A549 (cell line): ENCODE results near the gene DLG2.

Source experiments
- BHLHE40 ChIP-seq: IDR thresholded peaks from 2 replicates; pipeline ENCODE4 v1.6.1; 2012; ENCODE audit warnings: low read depth, low read length, inconsistent platforms
- HMGXB4 ChIP-seq: fragments of 250-450 bp; sonication (Bioruptor Pico); IDR thresholded peaks from 2 replicates; pipeline ENCODE4 v1.5.0; 2021; ENCODE audit warnings: mild to moderate bottlenecking, moderate library complexity, borderline replicate concordance
- MAFK ChIP-seq: fragments of 450-650 bp; IDR thresholded peaks from 2 replicates; pipeline ENCODE4 v1.6.1; 2014; ENCODE audit not compliant: partially characterized antibody
- POLR2A ChIP-seq: IDR thresholded peaks from 2 replicates; pipeline ENCODE4 v1.6.1; 2012; ENCODE audit warnings: mild to moderate bottlenecking, low read length
- RCOR1 ChIP-seq: fragments of 150-350 bp; IDR thresholded peaks from 2 replicates; pipeline ENCODE4 v1.6.1; 2014; ENCODE audit warnings: antibody characterized with exemption, low read length, low read depth
- REST ChIP-seq: fragments of 200-600 bp; sonication (generic); IDR thresholded peaks from 2 replicates; pipeline ENCODE4 v1.6.1; 2016; ENCODE audit warnings: antibody characterized with exemption, mild to moderate bottlenecking, moderate library complexity
- TF ChIP-seq, protein P1 (sequence below): fragments of >200 bp; sonication (Bioruptor Twin); formaldehyde crosslinking; IDR thresholded peaks from 3 replicates; pipeline ENCODE4 v1.5.1; 2016

GRCh38 chr11:84922836-84923235 lies 704.3 kb downstream of the DLG2 start:
- TF ChIP-seq, protein P1, sequence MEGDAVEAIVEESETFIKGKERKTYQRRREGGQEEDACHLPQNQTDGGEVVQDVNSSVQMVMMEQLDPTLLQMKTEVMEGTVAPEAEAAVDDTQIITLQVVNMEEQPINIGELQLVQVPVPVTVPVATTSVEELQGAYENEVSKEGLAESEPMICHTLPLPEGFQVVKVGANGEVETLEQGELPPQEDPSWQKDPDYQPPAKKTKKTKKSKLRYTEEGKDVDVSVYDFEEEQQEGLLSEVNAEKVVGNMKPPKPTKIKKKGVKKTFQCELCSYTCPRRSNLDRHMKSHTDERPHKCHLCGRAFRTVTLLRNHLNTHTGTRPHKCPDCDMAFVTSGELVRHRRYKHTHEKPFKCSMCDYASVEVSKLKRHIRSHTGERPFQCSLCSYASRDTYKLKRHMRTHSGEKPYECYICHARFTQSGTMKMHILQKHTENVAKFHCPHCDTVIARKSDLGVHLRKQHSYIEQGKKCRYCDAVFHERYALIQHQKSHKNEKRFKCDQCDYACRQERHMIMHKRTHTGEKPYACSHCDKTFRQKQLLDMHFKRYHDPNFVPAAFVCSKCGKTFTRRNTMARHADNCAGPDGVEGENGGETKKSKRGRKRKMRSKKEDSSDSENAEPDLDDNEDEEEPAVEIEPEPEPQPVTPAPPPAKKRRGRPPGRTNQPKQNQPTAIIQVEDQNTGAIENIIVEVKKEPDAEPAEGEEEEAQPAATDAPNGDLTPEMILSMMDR, result no peak
- TF ChIP-seq REST, result no peak
- TF ChIP-seq MAFK, result no peak
- TF ChIP-seq POLR2A, result no peak
- no peak for TF ChIP-seq BHLHE40
- no peak for TF ChIP-seq HMGXB4 (CRISPR knock-in tag)
- TF ChIP-seq RCOR1, result no peak
